Measurements from ENCODE around the gene LRFN3.
A peak's percentile ranks its signal among the peaks of the same experiment; 100 is the strongest.
"Not testable (repeated sequence)": the region's sequence is repeated elsewhere in the genome, so short reads cannot be mapped to it uniquely, and the experiment has no call there.

The LRFN3 gene

DNA sequence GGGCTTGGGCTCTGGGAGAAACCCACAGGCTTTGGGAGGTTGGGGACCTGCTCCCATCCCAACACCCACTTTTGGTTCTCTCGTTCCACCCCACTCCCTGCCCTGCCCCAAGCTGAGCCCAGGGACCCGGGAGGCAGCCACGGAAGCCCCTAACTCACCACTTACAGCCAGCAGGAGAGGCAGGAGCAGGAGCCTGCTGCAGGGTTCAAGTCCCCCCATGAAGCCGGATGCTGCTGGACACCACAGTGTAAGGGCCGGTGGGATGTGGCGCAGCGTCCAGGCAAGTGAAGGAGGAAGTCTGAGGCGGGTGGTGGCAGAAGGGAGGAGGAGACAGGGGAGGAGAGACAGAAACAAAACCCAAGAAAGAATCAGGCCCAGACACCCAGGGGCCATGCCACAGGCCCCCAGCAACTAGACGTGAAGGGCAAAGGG lies 28.1 kb upstream of the LRFN3 start, which contains the start of gene TYROBP:
Gene TYROBP (minus strand): TSS at position 286 of the 432 bp plus-strand sequence. CDS start 67 bp downstream, at position 219.
- H3K4me3 ChIP-seq (ENCODE audit: low read depth, low read length), result no peak within 1 kb of the TSS
- DNase-seq (ENCODE audit: low read depth), result no peak
- TF ChIP-seq, protein P1, sequence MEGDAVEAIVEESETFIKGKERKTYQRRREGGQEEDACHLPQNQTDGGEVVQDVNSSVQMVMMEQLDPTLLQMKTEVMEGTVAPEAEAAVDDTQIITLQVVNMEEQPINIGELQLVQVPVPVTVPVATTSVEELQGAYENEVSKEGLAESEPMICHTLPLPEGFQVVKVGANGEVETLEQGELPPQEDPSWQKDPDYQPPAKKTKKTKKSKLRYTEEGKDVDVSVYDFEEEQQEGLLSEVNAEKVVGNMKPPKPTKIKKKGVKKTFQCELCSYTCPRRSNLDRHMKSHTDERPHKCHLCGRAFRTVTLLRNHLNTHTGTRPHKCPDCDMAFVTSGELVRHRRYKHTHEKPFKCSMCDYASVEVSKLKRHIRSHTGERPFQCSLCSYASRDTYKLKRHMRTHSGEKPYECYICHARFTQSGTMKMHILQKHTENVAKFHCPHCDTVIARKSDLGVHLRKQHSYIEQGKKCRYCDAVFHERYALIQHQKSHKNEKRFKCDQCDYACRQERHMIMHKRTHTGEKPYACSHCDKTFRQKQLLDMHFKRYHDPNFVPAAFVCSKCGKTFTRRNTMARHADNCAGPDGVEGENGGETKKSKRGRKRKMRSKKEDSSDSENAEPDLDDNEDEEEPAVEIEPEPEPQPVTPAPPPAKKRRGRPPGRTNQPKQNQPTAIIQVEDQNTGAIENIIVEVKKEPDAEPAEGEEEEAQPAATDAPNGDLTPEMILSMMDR (IDR thresholded peaks at IDR 0.05; ENCODE audit: insufficient read depth, low read depth, low read length, missing control alignments), result no peak

DNA sequence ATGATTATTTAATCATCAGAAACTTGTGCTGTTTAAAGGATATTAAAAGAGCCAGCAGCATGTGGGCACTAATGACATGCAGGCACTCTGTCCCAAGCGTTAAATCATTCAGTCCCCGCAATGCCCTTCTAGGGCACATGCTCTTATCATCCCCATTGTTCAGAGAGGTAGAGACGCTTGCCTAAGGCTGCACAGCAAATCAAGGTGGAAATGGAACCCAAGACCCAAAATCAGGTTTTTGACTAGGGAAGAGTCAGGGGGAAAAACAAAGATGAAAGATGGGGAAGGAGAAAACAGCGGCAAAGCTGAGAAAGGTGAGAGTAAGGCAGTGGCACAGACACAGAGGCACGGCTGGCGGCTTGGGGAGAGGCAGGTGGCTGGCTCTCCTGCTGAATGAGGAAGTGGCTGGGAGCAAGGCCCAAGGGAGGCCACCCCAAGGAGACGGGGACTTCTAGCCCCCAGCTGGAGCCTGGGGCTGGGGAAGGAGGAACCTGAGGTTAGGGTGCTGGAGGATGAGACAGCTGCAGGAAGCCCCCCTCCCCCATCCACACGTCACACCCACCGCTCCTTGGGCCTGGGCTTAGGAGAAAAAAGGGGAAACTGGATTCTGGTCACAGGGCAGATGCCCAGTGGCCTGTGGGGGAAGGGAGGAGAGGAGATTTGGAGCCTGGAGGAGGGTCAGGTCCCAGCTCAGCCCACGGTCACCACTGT lies 27.0 kb upstream of the LRFN3 start:
- no peak overlapping the region for H3K4me3 ChIP-seq (ENCODE audit: low read depth, low read length)
- TF ChIP-seq, protein P1 (IDR thresholded peaks at IDR 0.05; ENCODE audit: insufficient read depth, low read depth, low read length, missing control alignments), result no peak
- DNase-seq (ENCODE audit: low read depth), result peak; percentile 78

DNA sequence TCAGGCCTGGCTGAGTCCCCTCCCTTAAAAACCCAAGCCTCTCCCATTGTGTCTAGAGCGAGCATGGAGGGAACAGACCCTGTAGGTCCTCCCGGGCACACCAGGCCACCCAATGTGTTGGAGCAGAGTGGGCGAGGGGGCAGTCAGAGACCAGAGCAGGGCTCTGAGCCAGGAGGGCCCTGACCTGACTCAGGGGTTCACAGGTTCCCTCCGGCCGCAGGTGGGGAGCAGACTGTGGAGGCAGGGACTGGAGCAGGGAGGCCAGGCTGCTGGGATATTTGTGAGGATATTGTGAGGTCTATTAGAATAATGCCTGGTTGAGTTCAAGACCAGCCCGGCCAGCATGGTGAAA lies 26.5 kb upstream of the LRFN3 start:
- TF ChIP-seq, protein P1 (IDR thresholded peaks at IDR 0.05; ENCODE audit: insufficient read depth, low read depth, low read length, missing control alignments), result no peak
- H3K4me3 ChIP-seq (ENCODE audit: low read depth, low read length), result no peak overlapping the region
- no peak for DNase-seq (ENCODE audit: low read depth)

DNA sequence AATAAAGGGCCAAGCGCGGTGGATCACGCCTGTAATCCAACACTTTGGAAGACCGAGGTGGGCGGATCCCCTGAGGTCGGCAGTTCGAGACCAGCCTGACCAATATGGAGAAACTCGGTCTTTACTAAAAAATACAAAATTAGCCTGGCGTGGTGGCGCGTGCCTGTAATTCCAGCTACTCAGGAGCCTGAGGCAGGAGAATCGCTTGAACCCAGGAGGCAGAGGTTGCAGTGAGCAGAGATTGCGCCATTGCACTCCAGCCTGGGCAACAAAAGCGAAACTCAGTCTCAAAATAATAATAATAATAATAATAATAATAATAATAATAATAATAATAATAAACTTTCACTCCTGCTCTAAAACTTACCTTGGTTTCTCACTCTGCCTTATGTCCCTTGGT lies 25.8 kb upstream of the LRFN3 start:
- H3K4me3 ChIP-seq (ENCODE audit: low read depth, low read length); DNase-seq (ENCODE audit: low read depth): not testable (repeated sequence)

DNA sequence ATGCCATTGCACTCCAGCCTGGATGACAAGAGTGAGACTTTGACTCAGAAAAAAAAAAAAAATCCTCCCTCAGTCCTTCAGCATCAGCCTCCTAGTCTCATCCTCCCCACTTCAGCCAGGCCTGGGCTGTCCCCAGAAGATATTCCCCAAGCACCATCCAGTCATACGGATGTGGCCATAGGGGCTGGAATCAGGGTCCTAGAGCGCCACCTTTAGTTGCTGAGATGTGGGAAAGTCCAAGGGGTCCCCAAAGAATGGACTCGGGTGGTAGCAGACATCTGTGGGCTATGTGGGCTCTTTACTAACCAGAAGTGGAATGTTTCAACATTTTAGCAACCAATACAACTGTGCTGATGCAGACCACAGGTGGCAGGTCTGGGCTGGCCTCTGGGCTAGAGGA lies 25.0 kb upstream of the LRFN3 start:
- no peak overlapping the region for H3K4me3 ChIP-seq (ENCODE audit: low read depth, low read length)
- no peak for DNase-seq (ENCODE audit: low read depth)
- TF ChIP-seq, protein P1 (IDR thresholded peaks at IDR 0.05; ENCODE audit: insufficient read depth, low read depth, low read length, missing control alignments), result no peak

DNA sequence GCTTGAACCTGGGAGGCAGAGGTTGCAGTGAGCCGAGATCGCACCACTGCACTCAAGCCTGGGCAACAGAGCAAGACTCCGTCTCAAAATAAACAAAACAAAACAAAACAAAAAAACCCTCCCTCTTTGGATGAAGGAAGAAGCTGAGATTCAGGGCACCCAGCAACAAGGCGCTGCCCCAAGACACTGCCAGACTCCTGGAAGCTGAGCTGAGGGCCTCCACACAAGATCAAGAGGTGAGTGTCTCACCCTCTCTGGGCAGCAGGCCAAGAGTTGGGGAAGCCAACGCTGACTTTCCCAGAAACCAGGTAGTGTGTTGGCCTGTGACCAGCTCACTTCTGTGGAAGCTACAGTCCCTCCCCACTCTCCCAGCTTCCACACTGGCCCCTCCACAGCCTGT lies 24.4 kb upstream of the LRFN3 start:
- TF ChIP-seq, protein P1 (IDR thresholded peaks at IDR 0.05; ENCODE audit: insufficient read depth, low read depth, low read length, missing control alignments), result no peak
- DNase-seq (ENCODE audit: low read depth), result no peak
- H3K4me3 ChIP-seq (ENCODE audit: low read depth, low read length), result no peak overlapping the region

DNA sequence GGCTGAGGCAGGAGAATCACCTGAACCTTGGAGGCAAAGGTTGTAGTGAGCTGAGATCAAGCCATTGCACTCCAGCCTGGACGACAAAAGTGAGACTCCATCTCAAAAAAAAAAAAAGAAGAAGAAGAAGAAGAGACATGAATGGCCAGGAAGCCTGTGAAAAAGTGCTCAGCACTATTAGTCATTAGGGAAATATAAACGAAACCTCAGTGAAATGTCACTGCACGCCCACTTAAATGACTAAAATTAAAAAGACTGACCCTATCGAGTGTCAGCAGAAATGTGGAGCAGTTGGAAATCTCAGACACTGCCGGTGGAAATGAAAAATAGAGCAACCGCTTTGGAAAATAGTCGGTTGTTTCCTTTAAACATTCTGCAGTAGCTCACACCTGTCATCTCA lies 22.6 kb upstream of the LRFN3 start:
- H3K4me3 ChIP-seq (ENCODE audit: low read depth, low read length), result no peak overlapping the region
- DNase-seq (ENCODE audit: low read depth), result peak; percentile 50
- TF ChIP-seq, protein P1 (IDR thresholded peaks at IDR 0.05; ENCODE audit: insufficient read depth, low read depth, low read length, missing control alignments), result no peak

Measured in GM12865 (cell line).